ENCODE measurements around the gene SERP2. TPM values are rescaled to one million over a fixed set of nuclear protein-coding genes. Genes with fewer than 3 reads are reported as not detected.

Gene SERP2
- total RNA-seq, 2 experiments from 2014 or later: not detected

GRCh38 chr13:44398606-44399005 is 25.0 kb downstream of the SERP2 start:
- H3K36me3 Mint-ChIP-seq (ENCODE audit: low read depth): no peaks in the 10 kb centered on the region
- no peaks in the 10 kb centered on the region for H3K4me1 Mint-ChIP-seq
- no peak for DNase-seq
- ChIA-PET POLR2A (interaction anchor here (0.7 kb wide), 1 partner anchor 32 kb away, joined by 4 read pairs; no protein-coding TSS in a partner anchor), CTCF (no interaction called here)
- H3K4me3 Mint-ChIP-seq: no peak overlapping the region
- no peaks in the 10 kb centered on the region for H3K27me3 Mint-ChIP-seq
- H3K9me3 Mint-ChIP-seq: no peaks in the 10 kb centered on the region
- H3K27ac Mint-ChIP-seq: no peak overlapping the region

- no peaks in the 10 kb centered on the region for H3K27me3 Mint-ChIP-seq
- H3K4me3 Mint-ChIP-seq: no peak overlapping the region
- no peak for DNase-seq
- ChIA-PET POLR2A (interaction anchor here (0.6 kb wide), 1 partner anchor 167 kb away, joined by 4 read pairs; no protein-coding TSS in a partner anchor), CTCF (no interaction called here)
- no peaks in the 10 kb centered on the region for H3K4me1 Mint-ChIP-seq
- H3K36me3 Mint-ChIP-seq (ENCODE audit: low read depth): no peaks in the 10 kb centered on the region
- no peak overlapping the region for H3K27ac Mint-ChIP-seq
- no peaks in the 10 kb centered on the region for H3K9me3 Mint-ChIP-seq
Measured at GRCh38 chr13:44399074-44399473, 25.4 kb downstream of the SERP2 start.

- H3K9me3 Mint-ChIP-seq: no peaks in the 10 kb centered on the region
- H3K4me1 Mint-ChIP-seq: no peaks in the 10 kb centered on the region
- DNase-seq: no peak
- no peak overlapping the region for H3K4me3 Mint-ChIP-seq
- H3K36me3 Mint-ChIP-seq (ENCODE audit: low read depth): no peaks in the 10 kb centered on the region
- CTCF ChIA-PET: interaction anchor here (0.6 kb wide), 1 partner anchor 31 kb away, joined by 4 read pairs; no protein-coding TSS in a partner anchor
- H3K27me3 Mint-ChIP-seq: no peaks in the 10 kb centered on the region
- POLR2A ChIA-PET: no interaction called here
- H3K27ac Mint-ChIP-seq: no peak overlapping the region
Measured at GRCh38 chr13:44400736-44401135, 27.1 kb downstream of the SERP2 start.

GRCh38 chr13:44401577-44401976 is 28.0 kb downstream of the SERP2 start:
- H3K27me3 Mint-ChIP-seq: no peaks in the 10 kb centered on the region
- ChIA-PET POLR2A (no interaction called here), CTCF (no interaction called here)
- DNase-seq: no peak
- no peaks in the 10 kb centered on the region for H3K36me3 Mint-ChIP-seq (ENCODE audit: low read depth)
- H3K9me3 Mint-ChIP-seq: no peaks in the 10 kb centered on the region
- no peak overlapping the region for H3K4me3 Mint-ChIP-seq
- no peak overlapping the region for H3K27ac Mint-ChIP-seq
- H3K4me1 Mint-ChIP-seq: no peaks in the 10 kb centered on the region

- POLR2A ChIA-PET: interaction anchor here (1.2 kb wide), 1 partner anchor 21 kb away, joined by 3 read pairs; no protein-coding TSS in a partner anchor
- Mint-ChIP-seq H3K9me3 (no peaks in the 10 kb centered on the region), H3K27me3 (no peaks in the 10 kb centered on the region), H3K36me3 (ENCODE audit: low read depth) (no peaks in the 10 kb centered on the region), H3K27ac (no peak overlapping the region), H3K4me1 (no peaks in the 10 kb centered on the region), H3K4me3 (no peak overlapping the region)
- DNase-seq: no peak
- CTCF ChIA-PET: no interaction called here
Measured at GRCh38 chr13:44402899-44403445, 29.3 kb downstream of the SERP2 start.

- no peaks in the 10 kb centered on the region for H3K9me3 Mint-ChIP-seq
- H3K4me3 Mint-ChIP-seq: no peak overlapping the region
- no peak for DNase-seq
- no peak overlapping the region for H3K27ac Mint-ChIP-seq
- ChIA-PET CTCF (no interaction called here), POLR2A (interaction anchor here (1.2 kb wide), 1 partner anchor 20 kb away, joined by 3 read pairs; no protein-coding TSS in a partner anchor)
- no peaks in the 10 kb centered on the region for H3K4me1 Mint-ChIP-seq
- H3K27me3 Mint-ChIP-seq: no peaks in the 10 kb centered on the region
- no peaks in the 10 kb centered on the region for H3K36me3 Mint-ChIP-seq (ENCODE audit: low read depth)
Measured at GRCh38 chr13:44403461-44404056, 29.9 kb downstream of the SERP2 start.

GRCh38 chr13:44404261-44405132 is 30.9 kb downstream of the SERP2 start:
- no peak overlapping the region for H3K27ac Mint-ChIP-seq
- no peak for DNase-seq
- POLR2A ChIA-PET: interaction anchor here (1.2 kb wide), 1 partner anchor 19 kb away, joined by 3 read pairs; no protein-coding TSS in a partner anchor
- H3K27me3 Mint-ChIP-seq: no peaks in the 10 kb centered on the region
- H3K9me3 Mint-ChIP-seq: no peaks in the 10 kb centered on the region
- CTCF ChIA-PET: no interaction called here
- H3K36me3 Mint-ChIP-seq (ENCODE audit: low read depth): no peaks in the 10 kb centered on the region
- H3K4me1 Mint-ChIP-seq: no peaks in the 10 kb centered on the region
- H3K4me3 Mint-ChIP-seq: no peak overlapping the region

GRCh38 chr13:44406617-44407016 is 33.0 kb downstream of the SERP2 start:
- no peak for DNase-seq
- POLR2A ChIA-PET: no interaction called here
- no peaks in the 10 kb centered on the region for H3K9me3 Mint-ChIP-seq
- CTCF ChIA-PET: no interaction called here
- no peaks in the 10 kb centered on the region for H3K4me1 Mint-ChIP-seq
- no peak overlapping the region for H3K4me3 Mint-ChIP-seq
- no peaks in the 10 kb centered on the region for H3K36me3 Mint-ChIP-seq (ENCODE audit: low read depth)
- H3K27me3 Mint-ChIP-seq: no peaks in the 10 kb centered on the region
- H3K27ac Mint-ChIP-seq: no peak overlapping the region

GRCh38 chr13:44407379-44407778 is 33.8 kb downstream of the SERP2 start:
- Mint-ChIP-seq H3K4me3 (no peak overlapping the region), H3K27me3 (no peaks in the 10 kb centered on the region), H3K36me3 (ENCODE audit: low read depth) (no peaks in the 10 kb centered on the region), H3K27ac (no peak overlapping the region), H3K9me3 (no peaks in the 10 kb centered on the region), H3K4me1 (peaks cover 2% of the 10 kb centered on the region)
- DNase-seq: no peak
- POLR2A ChIA-PET: no interaction called here
- CTCF ChIA-PET: no interaction called here

GRCh38 chr13:44407891-44408290 is 34.3 kb downstream of the SERP2 start:
- Mint-ChIP-seq H3K9me3 (no peaks in the 10 kb centered on the region), H3K36me3 (ENCODE audit: low read depth) (no peaks in the 10 kb centered on the region), H3K27ac (no peak overlapping the region), H3K4me3 (no peak overlapping the region), H3K4me1 (peaks cover 2% of the 10 kb centered on the region), H3K27me3 (no peaks in the 10 kb centered on the region)
- POLR2A ChIA-PET: no interaction called here
- CTCF ChIA-PET: no interaction called here
- no peak for DNase-seq

- ChIA-PET POLR2A (no interaction called here), CTCF (interaction anchor here (0.9 kb wide), 1 partner anchor 9 kb away, joined by 3 read pairs; no protein-coding TSS in a partner anchor)
- Mint-ChIP-seq H3K36me3 (ENCODE audit: low read depth) (no peaks in the 10 kb centered on the region), H3K4me1 (peaks cover 2% of the 10 kb centered on the region), H3K9me3 (no peaks in the 10 kb centered on the region), H3K27me3 (no peaks in the 10 kb centered on the region), H3K27ac (no peak overlapping the region), H3K4me3 (no peak overlapping the region)
- DNase-seq: no peak
Measured at GRCh38 chr13:44409595-44409994, 36.0 kb downstream of the SERP2 start.

- no peaks in the 10 kb centered on the region for H3K9me3 Mint-ChIP-seq
- H3K36me3 Mint-ChIP-seq (ENCODE audit: low read depth): no peaks in the 10 kb centered on the region
- H3K27me3 Mint-ChIP-seq: no peaks in the 10 kb centered on the region
- no peak for DNase-seq
- H3K4me1 Mint-ChIP-seq: peaks cover 2% of the 10 kb centered on the region
- ChIA-PET CTCF (no interaction called here), POLR2A (no interaction called here)
- H3K27ac Mint-ChIP-seq: no peak overlapping the region
- no peak overlapping the region for H3K4me3 Mint-ChIP-seq
Measured at GRCh38 chr13:44410328-44410859, 36.8 kb downstream of the SERP2 start.

GRCh38 chr13:44411841-44412240 is 38.2 kb downstream of the SERP2 start:
- CTCF ChIA-PET: no interaction called here
- no peak overlapping the region for H3K27ac Mint-ChIP-seq
- no peaks in the 10 kb centered on the region for H3K36me3 Mint-ChIP-seq (ENCODE audit: low read depth)
- DNase-seq: no peak
- POLR2A ChIA-PET: no interaction called here
- H3K4me3 Mint-ChIP-seq: no peak overlapping the region
- H3K9me3 Mint-ChIP-seq: no peaks in the 10 kb centered on the region
- peaks cover 2% of the 10 kb centered on the region for H3K4me1 Mint-ChIP-seq
- no peaks in the 10 kb centered on the region for H3K27me3 Mint-ChIP-seq
